SK-N-SH (cell line): ENCODE results near the gene TTC32. TPM values are rescaled to one million over a fixed set of nuclear protein-coding genes. Genes with fewer than 3 reads are reported as not detected.

Experiments used
- CTCF ChIA-PET: fragments of 300-600, 350-600 bp; formaldehyde crosslinking; extraction: SDS; loops from one replicate; lab custom pipeline; 2021; lab: Yijun Ruan, JAX
- POLR2A ChIA-PET: fragments of 350-600 bp; sonication (Branson Sonifier 250); formaldehyde crosslinking; extraction: SDS; loops from one replicate; lab custom pipeline; 2020; ENCODE audit warnings: antibody characterized with exemption, inconsistent platforms; lab: Yijun Ruan, JAX
- DNase-seq: peaks from one replicate; pipeline ENCODE4 v3.0.0; 2012
- H2AFZ ChIP-seq: fragments of 200-600 bp; sonication (generic); 2 replicates; pipeline ENCODE4 v1.8.1; 2016; ENCODE audit warnings: antibody characterized with exemption, mild to moderate bottlenecking, low read depth
- H3F3A ChIP-seq: fragments of 200-600 bp; sonication (generic); replicated peaks from 2 replicates; pipeline ENCODE3; 2016; ENCODE audit warnings: antibody characterized with exemption, mild to moderate bottlenecking; ENCODE audit not compliant: insufficient read depth
- H3K27ac ChIP-seq, 2 experiments: fragments of 200-500 bp in 1 of 2; fragments of 200-600 bp in 1 of 2; sonication (Bioruptor generic) in 1 of 2; sonication (generic), shearing (Covaris generic) in 1 of 2; 2 replicates each; pipeline versions ENCODE4 v1.5.1 to v1.6.1; 2014 to 2016; ENCODE audit warnings: low read depth in 2 of 2, inconsistent platforms in 1 of 2, low read length in 1 of 2, mild to moderate bottlenecking in 1 of 2, mixed read lengths in 1 of 2
- H3K27me3 ChIP-seq: fragments of 200-600 bp; sonication (generic), shearing (Covaris generic); 2 replicates; pipeline ENCODE4 v1.6.1; 2016; ENCODE audit warnings: mixed run types; ENCODE audit not compliant: insufficient read depth
- H3K36me3 ChIP-seq, 2 experiments: fragments of 200-500 bp in 1 of 2; fragments of 200-600 bp in 1 of 2; sonication (Bioruptor generic) in 1 of 2; sonication (generic) in 1 of 2; replicated peaks in 1 of 2; 2 replicates each; pipeline versions ENCODE3 to v1.5.1; 2014 to 2016; ENCODE audit warnings: low read length in 1 of 2, mild to moderate bottlenecking in 1 of 2; ENCODE audit not compliant: insufficient read depth in 2 of 2, control insufficient read depth in 1 of 2
- H3K4me1 ChIP-seq, 2 experiments: fragments of 200-500 bp in 1 of 2; fragments of 200-600 bp in 1 of 2; sonication (Bioruptor generic) in 1 of 2; sonication (generic), shearing (Covaris generic) in 1 of 2; 2 replicates each; pipeline versions ENCODE4 v1.5.1 to v1.6.1; 2014 to 2016; ENCODE audit warnings: low read depth in 1 of 2, low read length in 1 of 2, mixed run types in 1 of 2; ENCODE audit not compliant: insufficient read depth in 2 of 2, control insufficient read depth in 1 of 2
- H3K4me2 ChIP-seq: fragments of 200-600 bp; sonication (generic), shearing (Covaris generic); 2 replicates; pipeline ENCODE4 v1.6.1; 2017; ENCODE audit warnings: mixed run types
- H3K4me3 ChIP-seq, 2 experiments: fragments of 200-500 bp in 1 of 2; fragments of 200-600 bp in 1 of 2; sonication (Bioruptor generic) in 1 of 2; sonication (generic), shearing (Covaris generic) in 1 of 2; 2 replicates each; pipeline versions ENCODE4 v1.5.1 to v1.8.1; 2014 to 2016; ENCODE audit warnings: low read depth in 2 of 2, inconsistent platforms in 1 of 2, low read length in 1 of 2, mild to moderate bottlenecking in 1 of 2, mixed read lengths in 1 of 2, moderate library complexity in 1 of 2
- H3K79me2 ChIP-seq: fragments of 200-600 bp; sonication (generic); 2 replicates; pipeline ENCODE4 v1.8.1; 2017; ENCODE audit warnings: mild to moderate bottlenecking; ENCODE audit not compliant: insufficient read depth
- H3K9ac ChIP-seq: fragments of 200-600 bp; sonication (generic); 2 replicates; pipeline ENCODE4 v1.6.1; 2017; ENCODE audit warnings: mixed run types
- H3K9me2 ChIP-seq: fragments of 200-600 bp; sonication (generic); 2 replicates; pipeline ENCODE4 v1.6.1; 2017; ENCODE audit warnings: mixed run types
- H3K9me3 ChIP-seq: fragments of 200-600 bp; sonication (generic); 2 replicates; pipeline ENCODE4 v1.6.1; 2017; ENCODE audit warnings: mixed run types, mild to moderate bottlenecking, moderate library complexity
- H4K20me1 ChIP-seq: fragments of 200-600 bp; sonication (generic); 2 replicates; pipeline ENCODE4 v1.6.1; 2017; ENCODE audit warnings: mild to moderate bottlenecking, mixed run types; ENCODE audit not compliant: insufficient read depth
- FOSL2 ChIP-seq: IDR thresholded peaks from 2 replicates; pipeline ENCODE4 v1.4.0; 2012; ENCODE audit warnings: low read depth, mild to moderate bottlenecking, moderate library complexity, borderline replicate concordance
- GATA2 ChIP-seq: sonication (generic); formaldehyde crosslinking; IDR thresholded peaks from 2 replicates; pipeline ENCODE4 v1.5.0; 2020; ENCODE audit warnings: mild to moderate bottlenecking, missing genetic modification reagents
- MEF2A ChIP-seq: IDR thresholded peaks from 2 replicates; pipeline ENCODE4 v1.4.0; 2012; ENCODE audit warnings: low read depth, borderline replicate concordance
- MXI1 ChIP-seq: IDR thresholded peaks from 2 replicates; pipeline ENCODE4 v1.6.1; 2012; ENCODE audit warnings: mild to moderate bottlenecking, low read depth, low read length, improper control_type of control experiment
- PBX3 ChIP-seq: IDR thresholded peaks from 2 replicates; pipeline ENCODE4; 2012
- POLR2AphosphoS5 ChIP-seq: IDR thresholded peaks from 2 replicates; pipeline ENCODE4 v1.6.1; 2012; ENCODE audit warnings: low read depth, low read length
- RAD21 ChIP-seq: IDR thresholded peaks from 2 replicates; pipeline ENCODE4 v1.6.1; 2012; ENCODE audit warnings: mild to moderate bottlenecking, low read length
- REST ChIP-seq: IDR thresholded peaks from 2 replicates; pipeline ENCODE4 v1.6.1; 2012; ENCODE audit warnings: mild to moderate bottlenecking, low read depth, low read length, moderate library complexity
- SIN3A ChIP-seq: IDR thresholded peaks from 2 replicates; pipeline ENCODE4 v1.6.1; 2012; ENCODE audit warnings: low read depth, mild to moderate bottlenecking, low read length, moderate library complexity, borderline replicate concordance
- WGBS: methylation state at CpG from one replicate; pipeline ENCODE4 v1.1.6; 2017; ENCODE audit warnings: low lambda C conversion rate; 5-methylcytosine and 5-hydroxymethylcytosine counted together
- polyA plus RNA-seq, 3 experiments: library from polyadenylated mRNA; depleted of rRNA; stranded (reverse); fragments of >200 nt; gene quantifications; 2 replicates each; pipeline ENCODE4 v1.2.3, GENCODE V29; 2012

Gene TTC32
- polyA plus RNA-seq, 1 of the 3 experiments (the other 2 are of a cell fraction), result 9.1 TPM

GRCh38 chr2:19898592-19899329 lies 3.0 kb downstream of the TTC32 start:
- WGBS, result 81% methylated on average over 7 of the region's 7 CpGs
- peaks cover 24 to 37% of the 10 kb centered on the region in 2 experiments; a peak in 3 of 4 replicates for H3K4me1 ChIP-seq
- no peak overlapping the region for H3K27ac ChIP-seq
- CTCF ChIA-PET, result interaction anchor here (1.2 kb wide), 1 partner anchor 36 kb away, joined by 3 read pairs; no protein-coding TSS in a partner anchor
- peak; percentile 21 for DNase-seq
- 0 out of 2 replicates have a peak overlapping the region, but pooled peaks have one; percentile 9 for H3K9ac ChIP-seq
- H3K4me3 ChIP-seq, result peak overlapping the region in 1 of 2 experiments; percentile 33; a peak in 1 of 4 replicates
- H4K20me1 ChIP-seq, result peaks cover 13% of the 10 kb centered on the region; the same call in 1 of the 2 replicates
- H3K27me3 ChIP-seq, result no peaks in the 10 kb centered on the region
- H3K4me2 ChIP-seq, result peak overlapping the region; percentile 44
- peaks cover 85% of the 10 kb centered on the region for H3K79me2 ChIP-seq
- H2AFZ ChIP-seq, result no peak overlapping the region
- POLR2A ChIA-PET, result no interaction called here
- H3K9me3 ChIP-seq, result no peaks in the 10 kb centered on the region
- H3F3A ChIP-seq, result peaks cover 3% of the 10 kb centered on the region
- peaks cover 16 to 28% of the 10 kb centered on the region in 2 experiments for H3K36me3 ChIP-seq
- TF ChIP-seq GATA2 (no peak), SIN3A (no peak), POLR2AphosphoS5 (no peak), MXI1 (no peak), RAD21 (no peak), REST (no peak), MEF2A (no peak), PBX3 (no peak), FOSL2 (no peak)
- H3K9me2 ChIP-seq, result no peaks in the 10 kb centered on the region

GRCh38 chr2:19897623-19898245 lies 4.0 kb downstream of the TTC32 start:
- Histone ChIP-seq H3K9me2 (no peaks in the 10 kb centered on the region), H4K20me1 (peaks cover 13% of the 10 kb centered on the region; the same call in 1 of the 2 replicates), H3K4me3 (0 out of 4 replicates have a peak overlapping the region, but pooled peaks of 1 of the 2 experiments have one; percentile 33), H3K4me2 (peak overlapping the region; percentile 44), H3K4me1 (peaks cover 24 to 33% of the 10 kb centered on the region in 2 experiments; a peak in 3 of 4 replicates), H3K9ac (no peak overlapping the region; the same call in 1 of the 2 replicates), H2AFZ (no peak overlapping the region), H3K27me3 (no peaks in the 10 kb centered on the region), H3K36me3 (peaks cover 26 to 28% of the 10 kb centered on the region in 2 experiments), H3K27ac (no peak overlapping the region), H3F3A (peaks cover 3% of the 10 kb centered on the region), H3K79me2 (peaks cover 88% of the 10 kb centered on the region), H3K9me3 (no peaks in the 10 kb centered on the region)
- no peak for DNase-seq
- no peak for TF ChIP-seq GATA2
- ChIA-PET POLR2A (no interaction called here), CTCF (interaction anchor here (1.2 kb wide), 1 partner anchor 35 kb away, joined by 3 read pairs; no protein-coding TSS in a partner anchor)
- 86% methylated on average over 5 of the region's 5 CpGs for WGBS
